Loucy (cell line): ENCODE data around the gene AMOTL2.
A peak's percentile ranks its signal among the peaks of the same experiment; 100 is the strongest.

Experiments used
- H2AFZ ChIP-seq: fragments of 200-600 bp; sonication (generic); 2 replicates; pipeline ENCODE4 v1.6.0; 2016; ENCODE audit warnings: antibody characterized with exemption, mild to moderate bottlenecking, low read length, moderate library complexity
- H3F3A ChIP-seq: fragments of 200-600 bp; 2 replicates; pipeline ENCODE4 v1.6.0; 2016; ENCODE audit warnings: antibody characterized with exemption, low read depth, mild to moderate bottlenecking
- H3K27me3 ChIP-seq: fragments of 200-600 bp; sonication (generic); 2 replicates; pipeline ENCODE4 v1.6.1; 2014; ENCODE audit warnings: low read length, mild to moderate bottlenecking; ENCODE audit not compliant: insufficient read depth, poor library complexity, severe bottlenecking
- H3K36me3 ChIP-seq: fragments of 200-600 bp; sonication (generic); 2 replicates; pipeline ENCODE4 v1.6.1; 2016; ENCODE audit warnings: low read length; ENCODE audit not compliant: insufficient read depth
- H3K4me1 ChIP-seq: fragments of 200-600 bp; sonication (generic); 2 replicates; pipeline ENCODE4 v1.5.1; 2014; ENCODE audit warnings: low read length, mild to moderate bottlenecking; ENCODE audit not compliant: insufficient read depth, poor library complexity, severe bottlenecking
- H3K4me2 ChIP-seq: fragments of 200-600 bp; sonication (generic); 2 replicates; pipeline ENCODE4 v1.6.0; 2014; ENCODE audit warnings: antibody characterized with exemption, low read length, low read depth, mild to moderate bottlenecking; ENCODE audit not compliant: poor library complexity, severe bottlenecking
- H3K4me3 ChIP-seq: fragments of 200-600 bp; sonication (generic); 2 replicates; pipeline ENCODE4 v1.5.1; 2014; ENCODE audit warnings: low read length, mild to moderate bottlenecking, mixed read lengths; ENCODE audit not compliant: poor library complexity, severe bottlenecking
- H3K79me2 ChIP-seq: fragments of 200-600 bp; sonication (generic); 2 replicates; pipeline ENCODE4 v1.6.1; 2014; ENCODE audit warnings: low read length; ENCODE audit not compliant: insufficient read depth
- H3K9ac ChIP-seq: fragments of 200-600 bp; sonication (generic); 2 replicates; pipeline ENCODE4 v1.6.0; 2014; ENCODE audit warnings: mild to moderate bottlenecking, low read depth, low read length, moderate library complexity; ENCODE audit not compliant: poor library complexity, severe bottlenecking
- H3K9me2 ChIP-seq: fragments of 200-600 bp; sonication (generic); replicated peaks from 2 replicates; pipeline ENCODE4 v1.6.1; 2016; ENCODE audit warnings: low read depth, low read length, mixed read lengths
- H3K9me3 ChIP-seq: fragments of 200-600 bp; sonication (generic); 2 replicates; pipeline ENCODE4 v1.6.1; 2014; ENCODE audit warnings: mild to moderate bottlenecking, antibody characterized with exemption, low read length, low read depth; ENCODE audit not compliant: insufficient read depth
- H4K20me1 ChIP-seq: fragments of 200-600 bp; sonication (generic); 2 replicates; pipeline ENCODE4 v1.6.0; 2014; ENCODE audit warnings: antibody characterized with exemption, low read length, mild to moderate bottlenecking; ENCODE audit not compliant: insufficient read depth, poor library complexity, severe bottlenecking
- CTCF ChIP-seq: fragments of 200-600 bp; sonication (generic); conservative IDR thresholded peaks from 2 replicates; pipeline ENCODE4 v1.5.1; 2014; ENCODE audit warnings: mild to moderate bottlenecking, antibody characterized with exemption, low read length
- EZH2phosphoT487 ChIP-seq: fragments of 200-600 bp; IDR thresholded peaks from 2 replicates; pipeline ENCODE4 v1.6.1; 2018; ENCODE audit warnings: antibody characterized with exemption, mild to moderate bottlenecking, moderate library complexity, borderline replicate concordance

The AMOTL2 gene

GRCh38 chr3:134374791-134375581 lies 739 bp upstream of the AMOTL2 start:
- Histone ChIP-seq H3K27me3 (peaks cover 25% of the 10 kb centered on the region), H3K36me3 (no peaks in the 10 kb centered on the region), H3K4me1 (peaks cover 9% of the 10 kb centered on the region), H3K9me2 (no peaks in the 10 kb centered on the region), H3K79me2 (no peaks in the 10 kb centered on the region), H3K4me3 (peak overlapping the region; percentile 71), H3F3A (no peaks in the 10 kb centered on the region), H3K4me2 (peak overlapping the region; percentile 87), H3K9me3 (no peaks in the 10 kb centered on the region), H3K9ac (peak overlapping the region; percentile 60), H4K20me1 (no peaks in the 10 kb centered on the region), H2AFZ (peak overlapping the region; percentile 79)
- TF ChIP-seq EZH2phosphoT487 (no peak), CTCF (no peak)

GRCh38 chr3:134373271-134374104 lies 759 bp downstream of the AMOTL2 start:
- peak overlapping the region; percentile 87 for H3K4me2 ChIP-seq
- no peaks in the 10 kb centered on the region for H3K79me2 ChIP-seq
- peaks cover 25% of the 10 kb centered on the region for H3K27me3 ChIP-seq
- TF ChIP-seq EZH2phosphoT487 (no peak), CTCF (no peak)
- H4K20me1 ChIP-seq: no peaks in the 10 kb centered on the region
- H2AFZ ChIP-seq: peak overlapping the region; percentile 79
- H3K9ac ChIP-seq: peak overlapping the region; percentile 60
- H3K4me1 ChIP-seq: peaks cover 9% of the 10 kb centered on the region
- no peaks in the 10 kb centered on the region for H3K9me2 ChIP-seq
- peak overlapping the region; percentile 71 for H3K4me3 ChIP-seq
- H3F3A ChIP-seq: no peaks in the 10 kb centered on the region
- H3K36me3 ChIP-seq: no peaks in the 10 kb centered on the region
- H3K9me3 ChIP-seq: no peaks in the 10 kb centered on the region

- Histone ChIP-seq H3F3A (no peaks in the 10 kb centered on the region), H2AFZ (no peak overlapping the region), H3K27me3 (peaks cover 25% of the 10 kb centered on the region), H3K9me2 (no peaks in the 10 kb centered on the region), H4K20me1 (no peaks in the 10 kb centered on the region), H3K4me2 (no peak overlapping the region), H3K36me3 (no peaks in the 10 kb centered on the region), H3K79me2 (no peaks in the 10 kb centered on the region), H3K9ac (no peak overlapping the region), H3K9me3 (no peaks in the 10 kb centered on the region), H3K4me3 (no peak overlapping the region), H3K4me1 (peaks cover 9% of the 10 kb centered on the region)
- no peak for TF ChIP-seq EZH2phosphoT487
Measured at GRCh38 chr3:134372396-134373270, 1.6 kb downstream of the AMOTL2 start.
